ENCODE measurements around the gene PCSK4.
"Not testable (repeated sequence)": the region's sequence is repeated elsewhere in the genome, so short reads cannot be mapped to it uniquely, and the experiment has no call there.

PCSK4 gene

GRCh38 chr19:1441677-1442438 is 48.3 kb downstream of the PCSK4 start:
- DNase-seq (ENCODE audit: low read depth in 2 of 2, low spot score in 1 of 2): no peak

GRCh38 chr19:1441022-1441426 is 49.1 kb downstream of the PCSK4 start:
- DNase-seq (ENCODE audit: low read depth in 2 of 2, low spot score in 1 of 2): no peak

- DNase-seq (ENCODE audit: low read depth in 2 of 2, low spot score in 1 of 2): no peak
Observed at GRCh38 chr19:1440418-1440801, 49.7 kb downstream of the PCSK4 start.

GRCh38 chr19:1439525-1440417 is 50.4 kb downstream of the PCSK4 start:
- not testable (repeated sequence) for DNase-seq (ENCODE audit: low read depth in 2 of 2, low spot score in 1 of 2)

GRCh38 chr19:1438933-1439354 is 51.2 kb downstream of the PCSK4 start:
- DNase-seq (ENCODE audit: low read depth in 2 of 2, low spot score in 1 of 2): no peak

GRCh38 chr19:1438035-1438932 is 51.9 kb downstream of the PCSK4 start, which contains the start of gene RPS15:
TSS of gene RPS15 (plus strand) at chr19:1438396. CDS start at chr19:1438426, 30 bp downstream.
- peak; percentile 93 to 95 for DNase-seq (ENCODE audit: low read depth in 2 of 2, low spot score in 1 of 2)

GRCh38 chr19:1437609-1438008 is 52.5 kb downstream of the PCSK4 start:
- DNase-seq (ENCODE audit: low read depth in 2 of 2, low spot score in 1 of 2): no peak

GRCh38 chr19:1435378-1435989 is 54.7 kb downstream of the PCSK4 start:
- no peak for DNase-seq (ENCODE audit: low read depth in 2 of 2, low spot score in 1 of 2)

GRCh38 chr19:1434577-1435060 is 55.5 kb downstream of the PCSK4 start:
- no peak for DNase-seq (ENCODE audit: low read depth in 2 of 2, low spot score in 1 of 2)

- DNase-seq (ENCODE audit: low read depth in 2 of 2, low spot score in 1 of 2): no peak
Observed at GRCh38 chr19:1434040-1434366, 56.1 kb downstream of the PCSK4 start.

- DNase-seq (ENCODE audit: low read depth in 2 of 2, low spot score in 1 of 2): no peak
Observed at GRCh38 chr19:1433119-1434039, 56.8 kb downstream of the PCSK4 start.

GRCh38 chr19:1432507-1432887 is 57.7 kb downstream of the PCSK4 start:
- no peak for DNase-seq (ENCODE audit: low read depth in 2 of 2, low spot score in 1 of 2)

- DNase-seq (ENCODE audit: low read depth in 2 of 2, low spot score in 1 of 2): no peak
Observed at GRCh38 chr19:1431759-1432506, 58.2 kb downstream of the PCSK4 start.
